ENCODE results near the gene BIRC2.
A peak's percentile ranks its signal among the peaks of the same experiment; 100 is the strongest.
"Not testable (repeated sequence)": the region's sequence is repeated elsewhere in the genome, so short reads cannot be mapped to it uniquely, and the experiment has no call there.

The BIRC2 gene

DNA sequence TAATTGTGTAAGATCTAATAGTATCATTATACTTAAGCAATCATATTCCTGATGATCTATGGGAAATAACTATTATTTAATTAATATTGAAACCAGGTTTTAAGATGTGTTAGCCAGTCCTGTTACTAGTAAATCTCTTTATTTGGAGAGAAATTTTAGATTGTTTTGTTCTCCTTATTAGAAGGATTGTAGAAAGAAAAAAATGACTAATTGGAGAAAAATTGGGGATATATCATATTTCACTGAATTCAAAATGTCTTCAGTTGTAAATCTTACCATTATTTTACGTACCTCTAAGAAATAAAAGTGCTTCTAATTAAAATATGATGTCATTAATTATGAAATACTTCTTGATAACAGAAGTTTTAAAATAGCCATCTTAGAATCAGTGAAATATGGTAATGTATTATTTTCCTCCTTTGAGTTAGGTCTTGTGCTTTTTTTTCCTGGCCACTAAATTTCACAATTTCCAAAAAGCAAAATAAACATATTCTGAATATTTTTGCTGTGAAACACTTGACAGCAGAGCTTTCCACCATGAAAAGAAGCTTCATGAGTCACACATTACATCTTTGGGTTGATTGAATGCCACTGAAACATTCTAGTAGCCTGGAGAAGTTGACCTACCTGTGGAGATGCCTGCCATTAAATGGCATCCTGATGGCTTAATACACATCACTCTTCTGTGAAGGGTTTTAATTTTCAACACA lies 23.3 kb upstream of the BIRC2 start:
- no peak for DNase-seq

DNA sequence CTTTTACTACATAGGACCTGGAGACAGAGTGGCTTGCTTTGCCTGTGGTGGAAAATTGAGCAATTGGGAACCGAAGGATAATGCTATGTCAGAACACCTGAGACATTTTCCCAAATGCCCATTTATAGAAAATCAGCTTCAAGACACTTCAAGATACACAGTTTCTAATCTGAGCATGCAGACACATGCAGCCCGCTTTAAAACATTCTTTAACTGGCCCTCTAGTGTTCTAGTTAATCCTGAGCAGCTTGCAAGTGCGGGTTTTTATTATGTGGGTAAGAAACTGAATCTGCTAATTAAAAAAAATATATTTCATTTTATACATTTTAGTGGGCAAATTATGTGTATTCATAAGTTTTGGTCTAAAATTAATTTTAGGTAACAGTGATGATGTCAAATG lies 21.9 kb upstream of the BIRC2 start:
- no peak for DNase-seq

DNA sequence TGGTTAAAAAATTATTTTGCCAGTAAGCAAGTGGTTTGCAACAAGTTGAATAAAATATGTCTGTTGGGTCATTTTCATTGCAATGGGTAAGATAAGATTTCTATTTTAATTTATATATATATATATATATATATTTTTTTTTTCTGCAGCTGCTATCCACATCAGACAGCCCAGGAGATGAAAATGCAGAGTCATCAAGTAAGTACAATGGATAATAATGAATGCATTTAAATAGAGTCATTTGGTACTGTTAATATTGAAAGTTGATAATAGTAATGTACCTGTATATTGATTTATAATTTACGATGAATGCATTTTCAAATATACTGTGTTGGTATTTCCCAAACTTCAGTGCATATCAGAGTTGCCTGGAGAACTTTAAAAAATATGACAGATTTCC lies 18.3 kb upstream of the BIRC2 start:
- DNase-seq: no peak

DNA sequence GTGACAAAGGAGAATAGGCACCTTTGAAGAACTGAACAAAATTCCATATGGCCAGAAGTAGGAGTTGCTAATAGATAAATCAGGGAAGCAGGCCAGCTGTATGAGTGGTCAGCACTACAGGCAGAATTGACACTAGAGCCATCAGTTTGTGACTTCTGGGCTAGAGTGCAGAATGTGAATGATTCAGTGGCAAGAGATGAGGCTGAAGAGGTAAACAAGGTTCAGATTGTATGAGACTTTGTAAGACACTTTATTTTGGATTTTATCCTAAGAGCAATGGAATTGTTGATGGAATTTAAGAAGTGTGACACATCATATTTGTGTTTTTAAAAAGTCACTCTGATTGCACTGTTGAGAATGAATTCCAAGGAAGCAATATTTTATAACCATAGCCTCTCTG lies 16.8 kb upstream of the BIRC2 start:
- DNase-seq: no peak

DNA sequence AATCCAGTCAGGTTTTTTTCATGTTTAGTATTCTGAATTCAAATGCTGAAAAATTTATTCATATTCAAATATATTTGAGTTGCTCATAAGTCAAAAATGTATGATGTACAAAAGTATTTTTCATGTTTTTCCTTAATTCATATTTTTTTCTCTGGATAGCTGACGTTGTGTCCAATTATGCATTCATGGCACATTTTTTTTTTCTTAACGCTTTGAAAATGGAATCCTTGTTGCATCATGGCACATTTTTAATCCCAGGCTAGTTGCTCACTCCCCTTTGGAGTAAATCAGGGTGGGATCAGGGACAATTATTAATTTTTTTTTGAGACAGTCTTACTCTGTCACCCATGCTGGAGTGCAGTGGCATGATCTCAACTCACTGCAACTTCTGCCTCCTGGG lies 15.7 kb upstream of the BIRC2 start:
- DNase-seq: no peak

DNA sequence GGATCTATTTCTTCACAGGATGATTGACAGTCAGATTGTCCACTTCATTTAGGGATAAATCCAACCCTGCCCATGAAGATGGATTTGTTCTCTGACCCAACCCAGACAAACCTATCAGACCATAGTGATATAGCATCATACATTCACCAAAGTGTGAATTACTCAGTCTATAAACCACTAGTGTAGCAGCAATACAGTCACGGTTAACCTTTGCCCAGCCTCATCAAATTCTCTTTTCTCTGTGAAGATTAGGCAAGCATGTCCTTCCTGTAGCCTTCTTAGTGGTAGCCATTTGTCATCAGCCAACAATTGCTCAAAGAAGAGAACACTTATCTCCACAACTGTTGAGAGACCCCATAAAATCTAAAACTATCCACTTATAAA lies 14.4 kb upstream of the BIRC2 start:
- no peak for DNase-seq

DNA sequence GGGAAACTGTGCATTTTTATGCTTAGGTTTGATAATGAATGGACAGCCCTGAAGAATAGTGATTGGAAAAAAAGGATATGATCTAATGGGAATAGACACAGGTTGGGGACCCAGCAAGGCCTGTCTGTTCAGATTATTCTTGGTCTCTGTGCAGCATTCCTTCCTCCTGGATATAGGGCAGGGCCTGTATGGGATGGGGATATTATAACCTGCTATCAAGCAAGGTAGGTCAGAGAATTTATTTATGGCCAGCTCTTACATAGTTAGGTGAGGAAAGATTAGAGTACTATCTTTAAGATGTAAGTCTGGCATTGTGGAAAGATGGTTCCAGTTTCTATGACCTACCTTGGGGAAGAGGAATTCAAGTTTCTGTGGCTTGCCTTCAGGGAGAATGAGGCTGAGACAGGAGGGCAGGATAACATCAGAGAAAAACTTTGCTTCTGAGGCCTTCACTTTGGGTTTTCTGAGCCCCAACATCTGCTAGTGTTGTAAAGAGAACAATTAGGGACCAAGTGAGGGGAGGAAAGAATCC lies 8.5 kb upstream of the BIRC2 start:
- no peak for DNase-seq

DNA sequence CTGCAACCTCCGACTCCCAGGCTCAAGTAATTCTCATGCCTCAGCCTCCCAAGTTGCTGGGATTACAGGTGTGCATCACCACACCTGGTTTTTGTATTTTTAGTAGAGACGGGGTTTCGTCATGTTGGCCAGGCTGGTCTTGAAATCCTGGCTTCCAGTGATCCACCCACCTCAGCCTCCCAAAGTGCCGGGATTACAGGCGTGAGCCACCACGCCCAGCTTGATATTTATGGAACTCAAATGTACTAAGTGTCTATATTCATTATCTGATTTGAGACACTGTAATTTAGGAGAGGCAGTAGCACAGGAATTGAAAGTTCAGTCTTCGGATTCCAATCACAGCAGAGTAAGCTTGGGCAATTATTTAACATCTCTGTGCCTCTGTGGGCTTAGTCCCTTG lies 5.7 kb upstream of the BIRC2 start:
- not testable (repeated sequence) for DNase-seq

DNA sequence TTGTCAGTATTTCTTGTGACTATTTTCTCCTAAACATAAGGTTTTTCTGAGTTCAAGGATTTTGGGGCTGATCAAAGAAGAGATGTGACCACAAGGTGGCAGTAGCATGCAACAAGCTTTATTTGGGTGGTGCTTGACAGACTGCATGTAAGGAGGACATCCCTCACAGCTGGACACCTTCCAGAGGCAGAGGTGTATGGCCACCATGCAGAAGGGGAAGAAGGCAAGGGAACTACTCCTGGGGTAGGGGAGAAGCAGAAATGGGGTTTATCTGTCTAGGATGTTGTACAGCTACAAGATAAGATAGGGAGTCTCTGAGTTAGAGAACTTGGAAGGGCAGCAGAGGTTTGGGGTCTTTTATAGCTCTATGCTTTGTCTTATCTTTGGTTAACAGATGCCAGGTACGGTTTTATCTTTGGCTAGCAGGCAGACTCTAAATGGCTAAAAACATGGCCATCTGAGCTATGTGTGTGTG lies 5.1 kb upstream of the BIRC2 start:
- peak; percentile 32 for DNase-seq

DNA sequence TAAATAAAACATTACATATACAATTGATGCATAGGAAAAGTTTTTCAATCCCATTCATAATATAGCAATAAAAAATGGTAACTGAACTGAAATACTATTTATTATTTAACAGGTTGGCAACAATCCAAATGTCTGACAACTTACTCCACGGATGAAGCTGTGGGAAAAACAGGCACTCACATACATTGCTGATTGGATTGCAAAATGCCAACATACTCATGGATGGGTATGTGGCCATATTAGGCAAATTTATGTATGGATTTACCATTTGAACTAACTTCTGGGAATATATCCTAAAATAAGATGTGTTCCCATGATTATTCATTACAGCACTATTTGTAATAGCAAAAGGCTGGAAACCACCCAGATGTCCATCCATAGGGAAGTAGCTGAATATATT lies 3.2 kb upstream of the BIRC2 start:
- DNase-seq: no peak

DNA sequence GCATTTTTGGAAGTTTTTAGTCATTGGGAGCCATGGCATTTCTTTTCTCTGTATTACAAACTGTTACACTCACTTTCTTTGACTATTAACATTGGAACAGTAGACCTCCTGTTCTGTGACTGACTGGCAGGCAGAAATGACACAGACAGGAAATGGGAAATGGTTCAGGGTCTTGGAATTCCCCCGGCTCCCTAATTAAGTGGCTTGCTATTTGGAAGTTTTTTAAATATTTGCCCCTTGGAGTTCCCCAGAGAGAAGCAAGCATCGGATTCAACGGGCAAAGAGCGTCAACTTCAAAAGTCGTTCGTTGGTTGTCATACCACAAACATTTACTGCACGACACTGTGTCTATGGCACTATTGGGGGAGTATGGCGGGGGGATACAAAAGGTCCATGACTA lies 1.1 kb upstream of the BIRC2 start:
- DNase-seq: no peak

DNA sequence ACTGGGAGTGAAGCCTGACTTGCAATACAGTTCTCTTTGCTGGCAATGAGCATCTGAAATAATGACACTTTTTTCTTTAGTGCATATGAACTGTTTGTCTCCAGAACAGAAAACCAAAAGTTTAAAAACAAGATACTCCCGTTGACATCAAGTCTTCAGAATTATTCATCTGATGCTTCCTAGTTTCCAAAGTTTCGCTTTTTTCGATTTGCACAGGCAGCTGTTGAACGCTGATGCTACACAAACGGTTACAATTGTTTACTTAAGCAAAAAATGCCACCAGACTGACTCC lies 612 bp upstream of the BIRC2 start:
- no peak for DNase-seq

DNA sequence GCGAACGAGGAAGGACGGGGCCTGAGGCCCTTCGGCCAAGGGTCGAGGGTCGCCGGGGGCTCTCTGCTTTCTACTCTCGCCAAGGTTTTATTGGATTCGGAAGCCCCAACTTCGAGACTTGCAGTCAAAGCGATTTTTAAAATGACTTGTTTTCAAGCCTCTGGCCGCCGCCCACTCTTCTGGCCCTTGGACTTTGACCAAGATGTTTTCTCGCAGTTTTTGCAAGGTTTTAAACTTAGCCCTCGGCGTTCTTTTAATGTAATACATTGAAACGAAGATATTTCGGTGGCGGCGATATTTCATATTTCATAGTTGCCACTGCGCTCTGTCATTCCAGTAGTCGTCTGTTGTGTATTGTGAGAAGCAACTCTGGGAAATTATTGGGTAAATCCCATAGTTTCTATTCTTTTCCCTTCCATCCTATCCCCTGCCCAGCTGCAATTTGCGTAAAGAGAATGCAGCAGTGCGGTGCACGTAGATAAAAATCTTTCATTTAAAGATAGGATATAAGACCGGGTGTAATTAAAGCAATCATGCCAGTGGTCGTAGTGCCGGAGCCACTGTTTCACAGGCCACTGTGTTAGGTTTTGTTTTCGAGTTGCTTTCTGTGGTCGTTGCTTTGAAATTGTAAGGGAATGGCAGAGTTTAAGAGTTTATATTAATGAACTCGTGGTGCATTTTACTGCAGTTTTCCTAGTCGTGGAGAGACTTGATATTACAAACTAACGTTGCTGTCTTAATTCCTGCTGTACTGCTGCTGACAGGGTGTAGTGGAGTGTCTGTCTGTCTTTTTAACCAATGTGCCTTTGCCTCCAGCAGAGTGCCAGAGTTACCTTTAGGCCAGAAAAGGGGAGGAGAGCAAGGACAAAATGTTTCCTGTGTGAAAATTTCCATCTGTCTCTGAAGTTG lies 702 bp downstream of the BIRC2 start:
- DNase-seq: no peak

DNA sequence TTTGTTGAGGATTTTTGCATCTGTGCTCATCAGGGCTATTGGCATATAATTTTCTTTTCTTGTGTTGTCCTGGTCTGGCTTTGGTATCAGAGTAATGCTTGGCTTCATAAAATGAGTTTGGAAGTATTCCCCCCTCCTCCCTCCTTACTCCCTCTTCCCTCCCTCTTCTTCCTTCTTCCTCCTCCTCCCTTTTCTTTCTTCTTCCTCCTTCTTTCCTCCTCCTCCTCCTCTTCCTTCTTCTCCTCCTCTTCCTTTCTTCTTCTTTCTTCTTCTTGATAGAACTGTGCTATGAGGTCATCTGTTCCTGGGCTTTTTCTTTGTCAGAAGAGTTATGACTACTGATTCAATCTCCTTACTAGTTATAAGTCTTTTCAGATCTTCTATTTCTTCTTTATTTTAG lies 10.1 kb downstream of the BIRC2 start:
- DNase-seq: no peak

DNA sequence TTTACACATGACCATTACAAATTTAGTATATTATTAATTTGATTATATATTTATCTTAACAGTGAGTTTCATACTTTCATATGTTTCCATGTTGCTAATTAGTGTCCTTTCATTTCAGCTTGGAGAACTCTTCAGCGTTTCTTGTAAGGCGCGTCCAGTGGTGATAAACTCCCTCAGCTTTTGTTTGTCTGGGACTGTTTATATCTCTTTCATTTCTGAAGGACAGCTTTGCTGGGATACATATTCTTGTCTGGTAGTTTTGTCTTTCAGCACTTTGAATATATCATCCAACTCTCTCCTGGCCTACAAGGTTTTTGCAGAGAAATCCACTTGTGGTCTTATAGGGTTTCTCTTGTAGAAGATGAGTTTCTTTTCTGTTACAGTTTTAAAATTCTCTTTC lies 12.4 kb downstream of the BIRC2 start:
- no peak for DNase-seq

DNA sequence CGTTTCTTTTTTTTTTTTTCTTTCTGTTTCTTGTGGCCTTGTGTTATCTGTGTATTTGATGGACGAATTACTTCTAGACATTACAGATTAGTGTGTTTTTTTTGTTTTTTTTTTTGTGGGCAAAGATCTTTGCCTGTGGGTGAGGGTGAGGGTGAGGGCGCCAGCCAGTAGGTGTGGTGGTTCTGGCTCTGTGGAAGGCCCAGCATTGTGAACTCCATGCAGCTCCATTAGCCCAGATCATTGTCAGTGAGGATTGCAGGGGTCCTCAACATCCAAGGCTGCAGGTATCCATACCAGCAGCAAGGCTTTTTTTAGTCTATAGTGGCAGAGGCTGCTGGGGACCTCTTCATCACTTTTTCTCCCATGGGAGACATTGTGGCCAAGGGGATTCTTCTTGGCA lies 13.7 kb downstream of the BIRC2 start:
- DNase-seq: no peak

DNA sequence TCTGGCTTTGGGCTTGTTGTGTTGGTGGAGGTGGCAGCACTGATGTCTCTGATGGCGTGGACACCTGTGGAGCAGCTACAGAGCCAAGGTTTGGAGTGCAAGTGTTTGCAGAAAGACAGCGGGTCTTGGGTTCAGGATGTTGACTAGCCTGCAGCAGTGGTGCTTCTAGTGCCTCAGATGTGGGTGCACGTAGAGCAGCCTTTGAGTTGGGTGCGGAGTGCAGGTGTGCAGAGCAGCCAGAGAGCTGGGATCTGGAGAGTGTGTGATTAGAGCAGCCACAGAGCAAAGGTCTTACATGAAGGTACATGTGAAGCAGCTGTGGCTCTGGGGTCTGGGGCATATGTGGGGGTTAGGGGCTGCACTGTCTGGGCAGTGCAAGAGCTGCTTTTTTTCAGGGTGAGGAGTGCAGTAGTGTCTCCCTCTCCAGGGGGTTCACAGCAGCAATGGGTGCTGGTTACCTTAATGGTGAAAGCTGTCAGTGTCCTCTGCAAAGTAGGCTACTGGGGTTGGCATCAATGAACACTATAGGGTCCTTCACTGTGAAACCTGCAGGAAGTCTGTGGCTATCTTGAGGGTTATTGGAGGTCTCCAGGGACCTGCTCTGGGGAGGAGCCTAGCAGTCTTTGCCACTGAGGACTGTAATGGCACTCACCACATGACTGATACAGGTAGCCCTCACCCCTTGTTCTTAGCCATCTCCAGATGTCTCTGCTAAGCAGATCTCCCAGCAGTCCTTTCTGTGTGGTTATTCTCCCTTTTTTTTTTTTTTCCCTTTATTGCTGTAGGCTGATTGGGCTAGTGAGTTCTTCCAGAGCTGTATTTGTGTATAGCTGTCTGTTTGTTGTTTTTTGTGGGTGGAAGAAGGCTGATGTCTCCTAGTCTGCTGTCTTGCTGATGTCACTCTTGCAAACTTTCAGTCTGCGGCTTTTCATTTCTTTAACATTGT lies 14.3 kb downstream of the BIRC2 start:
- DNase-seq: no peak

DNA sequence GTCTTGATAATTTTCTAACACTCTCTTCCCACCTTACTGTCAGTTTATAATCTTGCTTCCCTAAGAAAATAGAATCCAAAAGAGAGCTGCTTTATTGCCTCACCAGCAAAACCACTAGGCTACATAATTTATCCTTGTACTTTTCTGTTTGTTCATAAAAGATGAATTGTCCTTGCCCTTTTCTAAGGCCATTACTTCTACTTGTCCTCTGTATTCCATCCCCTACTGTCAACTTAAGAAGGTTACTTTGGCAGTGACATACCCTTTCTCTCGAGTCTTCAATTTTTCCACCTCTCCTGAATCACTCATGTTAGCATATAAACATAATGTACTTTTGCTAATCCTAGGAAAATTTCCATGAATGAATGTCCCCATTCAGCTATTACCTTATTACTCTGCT lies 18.0 kb downstream of the BIRC2 start:
- DNase-seq: no peak

DNA sequence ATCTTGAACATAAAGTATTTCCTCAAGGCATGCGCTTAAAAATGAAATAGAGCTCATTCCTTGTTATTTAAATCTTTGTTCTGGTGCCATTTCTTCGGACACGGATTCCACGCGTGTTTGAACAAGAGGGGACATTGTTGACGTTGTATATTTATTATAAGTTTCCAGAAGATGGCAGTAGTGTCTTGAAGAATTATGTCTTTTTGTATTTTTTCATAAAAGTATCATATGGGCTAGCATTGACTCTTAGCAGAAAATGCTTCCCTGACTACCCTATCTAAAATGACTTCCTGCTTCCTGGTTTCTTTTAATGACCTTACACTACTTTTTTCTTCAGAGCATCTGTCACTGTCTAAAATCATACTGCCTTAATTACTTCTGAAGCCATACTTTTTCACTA lies 20.4 kb downstream of the BIRC2 start:
- DNase-seq: no peak

DNA sequence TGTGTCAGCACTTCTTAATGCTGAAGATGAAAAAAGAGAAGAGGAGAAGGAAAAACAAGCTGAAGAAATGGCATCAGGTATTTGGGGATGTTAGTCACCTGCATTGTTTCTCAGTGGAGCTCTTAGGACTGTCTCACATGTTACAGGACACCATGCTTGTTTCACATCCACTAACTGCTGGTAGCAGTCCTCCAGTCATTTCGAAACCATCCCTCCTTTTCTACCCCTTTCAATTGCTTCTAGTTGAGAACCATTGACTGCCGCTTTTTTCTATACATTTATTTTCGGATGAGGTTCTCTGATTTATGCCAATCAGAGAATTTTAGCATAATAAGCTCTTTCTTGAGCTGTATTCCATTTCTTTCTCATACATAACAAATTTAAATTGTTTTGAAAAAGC lies 21.5 kb downstream of the BIRC2 start:
- DNase-seq: no peak

DNA sequence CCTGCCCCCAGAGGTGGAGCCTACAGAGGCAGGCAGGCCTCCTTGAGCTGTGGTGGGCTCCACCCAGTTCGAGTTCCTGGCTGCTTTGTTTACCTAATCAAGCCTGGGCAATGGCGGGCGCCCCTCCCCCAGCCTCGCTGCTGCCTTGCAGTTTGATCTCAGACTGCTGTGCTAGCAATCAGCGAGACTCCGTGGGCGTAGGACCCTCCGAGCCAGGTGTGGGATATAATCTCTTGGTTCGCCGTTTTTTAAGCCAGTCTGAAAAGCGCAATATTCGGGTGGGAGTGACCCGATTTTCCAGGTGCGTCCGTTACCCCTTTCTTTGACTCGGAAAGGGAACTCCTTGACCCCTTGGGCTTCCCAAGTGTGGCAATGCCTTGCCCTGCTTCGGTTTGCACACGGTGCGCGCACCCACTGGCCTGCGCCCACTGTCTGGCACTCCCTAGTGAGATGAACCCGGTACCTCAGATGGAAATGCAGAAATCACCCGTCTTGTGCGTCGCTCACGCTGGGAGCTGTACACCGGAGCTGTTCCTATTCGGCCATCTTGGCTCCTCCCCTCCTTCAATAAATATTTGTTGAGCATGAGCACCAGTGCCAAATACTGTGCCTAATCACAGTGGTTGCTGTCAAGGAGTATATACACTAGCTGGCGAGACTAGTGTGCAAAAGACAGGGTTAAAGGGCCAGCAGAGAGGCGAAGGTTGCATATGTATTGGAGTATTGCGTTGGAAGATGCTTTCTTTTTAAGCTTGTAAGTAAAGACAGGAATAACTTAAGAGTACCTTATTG lies 27.8 kb downstream of the BIRC2 start:
- DNase-seq: not testable (repeated sequence)

DNA sequence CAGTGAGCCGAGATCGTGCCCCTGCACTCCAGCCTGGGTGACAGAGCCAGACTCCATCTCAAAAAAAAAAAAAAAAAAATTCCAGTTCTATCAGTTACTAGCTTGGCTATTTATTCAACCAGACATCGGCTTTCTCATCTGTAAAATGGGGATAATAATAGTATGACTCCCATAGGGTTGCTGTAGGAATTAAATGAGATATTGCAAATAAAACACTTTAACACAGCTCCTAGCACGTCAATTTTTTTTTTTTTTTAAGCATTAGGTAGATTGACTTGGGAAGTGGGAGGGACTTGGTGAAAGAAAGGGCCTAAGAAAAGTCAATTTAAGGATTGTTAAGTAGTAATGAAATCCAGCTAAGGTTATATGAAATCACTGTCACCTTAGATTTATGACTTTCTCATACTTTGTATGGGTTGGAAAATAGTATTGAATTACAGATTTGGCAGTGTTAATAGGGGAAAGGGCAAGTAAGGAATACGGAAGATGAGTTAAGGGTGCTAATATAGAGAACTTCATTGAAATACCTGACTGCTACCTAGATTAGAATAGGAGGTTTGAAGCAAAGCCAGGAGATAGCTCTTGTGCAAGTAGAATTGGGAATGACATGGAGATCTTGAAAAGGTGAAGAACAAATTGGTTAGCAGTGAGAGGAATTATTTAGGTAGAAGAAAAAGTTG lies 28.8 kb downstream of the BIRC2 start:
- DNase-seq: no peak
